ENCODE results near the gene ABCG4. TPM values are rescaled to one million over a fixed set of nuclear protein-coding genes. Genes with fewer than 3 reads are reported as not detected.
"Not testable (repeated sequence)": the region's sequence is repeated elsewhere in the genome, so short reads cannot be mapped to it uniquely, and the experiment has no call there.

Gene ABCG4
- total RNA-seq, 1 experiment from 2014 or later = 1.9 TPM

- TSS peak; percentile 19 for BruUV-seq (replicated peaks)
- CTCF ChIA-PET = interaction anchor here (0.6 to 2.1 kb wide), 6 partner anchors 8 to 71 kb away, joined by 3 to 15 read pairs (median 4); partner anchors contain the start of genes CBL and HINFP
- Histone ChIP-seq H3K4me2 (ENCODE audit: low read length) (no peak overlapping the region), H3K27me3 (ENCODE audit: insufficient read depth, low read length) (no peaks in the 10 kb centered on the region), H3K4me3 (replicated peaks in 1 of 2; ENCODE audit: low read depth in 1 of 2, low read length in 2 of 2) (no peak overlapping the region), H2AFZ (ENCODE audit: low read depth, low read length, poor library complexity, severe bottlenecking) (no peak overlapping the region), H3K9me2 (ENCODE audit: insufficient read depth) (no peaks in the 10 kb centered on the region), H3K9ac (ENCODE audit: low read length) (no peak overlapping the region), H4K20me1 (ENCODE audit: insufficient read depth) (no peaks in the 10 kb centered on the region), H3K36me3 (ENCODE audit: control insufficient read depth in 1 of 2, insufficient read depth in 2 of 2, low read length in 2 of 2) (peaks cover 18 to 23% of the 10 kb centered on the region in 2 experiments), H3K79me2 (ENCODE audit: insufficient read depth, low read length) (no peaks in the 10 kb centered on the region), H3K27ac (ENCODE audit: low read depth, low read length) (peak overlapping the region; percentile 8; the same call in 1 of the 2 replicates), H3K4me1 (ENCODE audit: control insufficient read depth in 1 of 2, insufficient read depth in 2 of 2, low read length in 2 of 2) (no peaks in the 10 kb centered on the region), H3K9me3 (ENCODE audit: control insufficient read depth in 1 of 2, insufficient read depth in 1 of 2, low read depth in 1 of 2, low read length in 2 of 2) (no peaks in the 10 kb centered on the region)
- RAD21 ChIA-PET (ENCODE audit: low non-redundant PET in 1 of 2, low total read pairs in 2 of 2, uncharacterized antibody in 2 of 2, unreplicated experiment in 2 of 2) = no interaction called here
- DNase-seq (ENCODE audit: low read depth, low spot score) = no peak
- ATAC-seq = peak; percentile 89
- intact Hi-C loops (cut with micrococcal nuclease) = no loop called here
- POLR2A ChIA-PET = interaction anchor here (1.0 kb wide), 1 partner anchor 10 kb away, joined by 4 read pairs; no protein-coding TSS in a partner anchor
- peak; percentile 7 to 86 (median 76); a peak in 4 of 6 replicates for TF ChIP-seq CTCF (IDR thresholded peaks at IDR 0.05 in 2 of 3, conservative IDR thresholded peaks at IDR 0.05 in 1 of 3; ENCODE audit: borderline replicate concordance in 1 of 3, insufficient read depth in 1 of 3, low read depth in 2 of 3, low read length in 2 of 3)
- TF ChIP-seq RAD21 (IDR thresholded peaks at IDR 0.05; ENCODE audit: low read depth) = peak; percentile 26
- TF ChIP-seq EZH2 (IDR thresholded peaks at IDR 0.05) = no peak
- TF ChIP-seq TCF7L2 (IDR thresholded peaks at IDR 0.05; ENCODE audit: borderline replicate concordance, extremely low read depth, insufficient read depth, insufficient read length) = no peak
- no peak for TF ChIP-seq POLR2AphosphoS5 (IDR thresholded peaks at IDR 0.05; ENCODE audit: low read depth, low read length)
- TF ChIP-seq REST (IDR thresholded peaks at IDR 0.05; ENCODE audit: low read depth) = no peak
Measured at GRCh38 chr11:119134389-119134978, 14.4 kb upstream of the ABCG4 start.

- H3K9ac ChIP-seq (ENCODE audit: low read length); ATAC-seq; H4K20me1 ChIP-seq (ENCODE audit: insufficient read depth); DNase-seq (ENCODE audit: low read depth, low spot score); CTCF ChIA-PET; intact Hi-C loops (cut with micrococcal nuclease); BruUV-seq (replicated peaks); H3K27ac ChIP-seq (ENCODE audit: low read depth, low read length); H3K27me3 ChIP-seq (ENCODE audit: insufficient read depth, low read length); H3K9me3 ChIP-seq (ENCODE audit: control insufficient read depth in 1 of 2, insufficient read depth in 1 of 2, low read depth in 1 of 2, low read length in 2 of 2); H3K79me2 ChIP-seq (ENCODE audit: insufficient read depth, low read length); H3K4me1 ChIP-seq (ENCODE audit: control insufficient read depth in 1 of 2, insufficient read depth in 2 of 2, low read length in 2 of 2); H3K36me3 ChIP-seq (ENCODE audit: control insufficient read depth in 1 of 2, insufficient read depth in 2 of 2, low read length in 2 of 2); H2AFZ ChIP-seq (ENCODE audit: low read depth, low read length, poor library complexity, severe bottlenecking); POLR2A ChIA-PET; H3K4me2 ChIP-seq (ENCODE audit: low read length); H3K4me3 ChIP-seq (replicated peaks in 1 of 2; ENCODE audit: low read depth in 1 of 2, low read length in 2 of 2); H3K9me2 ChIP-seq (ENCODE audit: insufficient read depth): not testable (repeated sequence)
- RAD21 ChIA-PET (ENCODE audit: low non-redundant PET in 1 of 2, low total read pairs in 2 of 2, uncharacterized antibody in 2 of 2, unreplicated experiment in 2 of 2) = interaction anchor here in 1 of 2 experiments (0.6 kb wide), 1 partner anchor 103 kb away, joined by 3 read pairs; no protein-coding TSS in a partner anchor
Measured at GRCh38 chr11:119139276-119139675, 9.6 kb upstream of the ABCG4 start.
